ENCODE measurements around the gene ZNF862. TPM values are rescaled to one million over a fixed set of nuclear protein-coding genes. Genes with fewer than 3 reads are reported as not detected.

ZNF862 gene
- total and polyA plus RNA-seq, 2 donors (not counting 1 experiment from before 2014, with no cell fraction given), result 24.1 to 33.0 TPM

DNA sequence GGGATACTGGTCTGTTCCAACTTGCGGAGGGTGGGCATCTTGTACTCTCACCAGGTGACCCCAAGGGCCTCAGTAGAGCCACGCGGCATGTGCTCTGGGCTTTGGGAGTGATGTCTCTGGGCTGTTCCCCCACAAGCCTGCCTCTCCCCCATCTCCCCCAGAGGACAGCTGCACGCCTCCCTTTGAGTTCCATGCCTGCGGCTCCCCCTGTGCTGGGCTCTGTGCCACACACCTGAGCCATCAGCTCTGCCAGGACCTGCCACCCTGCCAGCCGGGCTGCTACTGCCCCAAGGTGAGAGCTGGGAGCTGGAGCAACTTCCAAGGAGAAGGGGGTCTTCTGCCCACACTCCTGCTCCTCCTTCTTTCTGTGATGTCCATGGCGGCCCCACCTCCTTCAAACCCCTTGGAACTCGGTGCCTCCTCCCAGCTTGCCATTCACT is 15.0 kb upstream of the ZNF862 start:
- intact Hi-C loops (cut with micrococcal nuclease), result no loop called here
- peaks cover 8% of the 10 kb centered on the region for H3K27me3 Mint-ChIP-seq
- Histone ChIP-seq H3K27ac (ENCODE audit: low read length in 2 of 2) (no peak overlapping the region), H3K4me1 (ENCODE audit: control insufficient read depth in 2 of 2, insufficient read depth in 2 of 2, low read length in 2 of 2) (no peaks in the 10 kb centered on the region), H2AFZ (ENCODE audit: insufficient read depth, low read depth, low read length, poor library complexity, severe bottlenecking) (no peak overlapping the region), H3K36me3 (replicated peaks in 1 of 2; ENCODE audit: control extremely low read depth in 1 of 2, control insufficient read depth in 1 of 2, extremely low read depth in 1 of 2, insufficient read depth in 2 of 2, low read length in 1 of 2) (no peaks in the 10 kb centered on the region), H3K79me2 (ENCODE audit: control insufficient read depth, insufficient read depth, low read length) (no peaks in the 10 kb centered on the region), H3K9ac (ENCODE audit: low read length) (no peak overlapping the region), H3K27me3 (replicated peaks in 1 of 4; ENCODE audit: control extremely low read depth in 1 of 4, control insufficient read depth in 3 of 4, insufficient read depth in 4 of 4, low read length in 3 of 4) (no peaks in the 10 kb centered on the region), H3K4me2 (replicated peaks; ENCODE audit: low read depth, low read length, poor library complexity, severe bottlenecking) (no peak overlapping the region), H3K9me3 (ENCODE audit: control extremely low read depth in 1 of 3, control insufficient read depth in 2 of 3, insufficient read depth in 1 of 3, low read length in 2 of 3) (no peaks in the 10 kb centered on the region), H4K20me1 (ENCODE audit: control insufficient read depth, insufficient read depth, low read length, poor library complexity, severe bottlenecking) (no peaks in the 10 kb centered on the region), H3K4me3 (ENCODE audit: control extremely low read depth in 1 of 5, extremely low read depth in 1 of 5, insufficient read depth in 1 of 5, low read depth in 2 of 5, low read length in 4 of 5) (no peak overlapping the region)
- CTCF ChIA-PET, result no interaction called here
- no peak overlapping the region for H3K4me3 Mint-ChIP-seq
- no peak for TF ChIP-seq EZH2 (IDR thresholded peaks at IDR 0.05; ENCODE audit: borderline replicate concordance, insufficient read depth, low read depth, low read length, poor library complexity, severe bottlenecking)
- TF ChIP-seq, protein P1, sequence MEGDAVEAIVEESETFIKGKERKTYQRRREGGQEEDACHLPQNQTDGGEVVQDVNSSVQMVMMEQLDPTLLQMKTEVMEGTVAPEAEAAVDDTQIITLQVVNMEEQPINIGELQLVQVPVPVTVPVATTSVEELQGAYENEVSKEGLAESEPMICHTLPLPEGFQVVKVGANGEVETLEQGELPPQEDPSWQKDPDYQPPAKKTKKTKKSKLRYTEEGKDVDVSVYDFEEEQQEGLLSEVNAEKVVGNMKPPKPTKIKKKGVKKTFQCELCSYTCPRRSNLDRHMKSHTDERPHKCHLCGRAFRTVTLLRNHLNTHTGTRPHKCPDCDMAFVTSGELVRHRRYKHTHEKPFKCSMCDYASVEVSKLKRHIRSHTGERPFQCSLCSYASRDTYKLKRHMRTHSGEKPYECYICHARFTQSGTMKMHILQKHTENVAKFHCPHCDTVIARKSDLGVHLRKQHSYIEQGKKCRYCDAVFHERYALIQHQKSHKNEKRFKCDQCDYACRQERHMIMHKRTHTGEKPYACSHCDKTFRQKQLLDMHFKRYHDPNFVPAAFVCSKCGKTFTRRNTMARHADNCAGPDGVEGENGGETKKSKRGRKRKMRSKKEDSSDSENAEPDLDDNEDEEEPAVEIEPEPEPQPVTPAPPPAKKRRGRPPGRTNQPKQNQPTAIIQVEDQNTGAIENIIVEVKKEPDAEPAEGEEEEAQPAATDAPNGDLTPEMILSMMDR (IDR thresholded peaks at IDR 0.05), result no peak
- POLR2A ChIA-PET, result no interaction called here
- DNase-seq (no peak), ATAC-seq (ENCODE audit: low read depth) (no peak)
- H3K27ac Mint-ChIP-seq, result no peak overlapping the region
- 98% methylated on average over 8 of the region's 8 CpGs for WGBS (ENCODE audit: insufficient coverage)
- H3K4me1 Mint-ChIP-seq, result no peaks in the 10 kb centered on the region
- H3K9me3 Mint-ChIP-seq (ENCODE audit: insufficient read depth), result no peaks in the 10 kb centered on the region

DNA sequence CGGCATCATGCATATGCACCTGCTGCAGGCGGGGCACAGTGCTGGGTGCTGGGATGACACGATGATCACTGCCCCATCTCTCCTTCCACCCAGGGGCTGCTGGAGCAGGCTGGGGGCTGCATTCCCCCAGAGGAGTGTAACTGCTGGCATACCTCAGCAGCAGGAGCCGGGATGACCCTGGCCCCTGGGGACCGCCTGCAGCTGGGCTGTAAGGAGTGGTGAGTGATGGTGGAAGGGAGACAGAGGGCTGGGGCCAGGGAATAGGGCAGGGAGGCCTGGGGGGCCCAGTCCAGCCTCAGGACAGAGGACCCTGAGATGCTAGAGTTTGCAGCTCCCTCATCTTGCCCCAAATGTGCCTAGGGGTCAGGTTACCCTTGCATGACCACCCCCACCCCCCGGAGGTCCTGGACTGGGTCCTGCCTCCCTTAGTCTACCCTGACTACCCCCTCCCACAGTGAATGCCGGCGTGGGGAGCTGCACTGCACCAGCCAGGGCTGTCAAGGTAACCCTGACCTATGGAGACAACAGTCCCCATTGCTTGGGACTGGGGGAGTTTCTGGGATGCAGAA is 14.5 kb upstream of the ZNF862 start:
- H3K27ac Mint-ChIP-seq, result no peak overlapping the region
- DNase-seq (no peak), ATAC-seq (ENCODE audit: low read depth) (no peak)
- H3K9ac ChIP-seq (ENCODE audit: low read length), result no peak overlapping the region
- intact Hi-C loops (cut with micrococcal nuclease), result no loop called here
- no peak overlapping the region for H3K27ac ChIP-seq (ENCODE audit: low read length in 2 of 2)
- POLR2A ChIA-PET, result no interaction called here
- no peak overlapping the region for H3K4me3 Mint-ChIP-seq
- CTCF ChIA-PET, result no interaction called here
- no peaks in the 10 kb centered on the region for H3K36me3 ChIP-seq (replicated peaks in 1 of 2; ENCODE audit: control extremely low read depth in 1 of 2, control insufficient read depth in 1 of 2, extremely low read depth in 1 of 2, insufficient read depth in 2 of 2, low read length in 1 of 2)
- H3K9me3 ChIP-seq (ENCODE audit: control extremely low read depth in 1 of 3, control insufficient read depth in 2 of 3, insufficient read depth in 1 of 3, low read length in 2 of 3), result no peaks in the 10 kb centered on the region
- H3K9me3 Mint-ChIP-seq (ENCODE audit: insufficient read depth), result no peaks in the 10 kb centered on the region
- no peaks in the 10 kb centered on the region for H3K27me3 ChIP-seq (replicated peaks in 1 of 4; ENCODE audit: control extremely low read depth in 1 of 4, control insufficient read depth in 3 of 4, insufficient read depth in 4 of 4, low read length in 3 of 4)
- no peaks in the 10 kb centered on the region for H4K20me1 ChIP-seq (ENCODE audit: control insufficient read depth, insufficient read depth, low read length, poor library complexity, severe bottlenecking)
- no peaks in the 10 kb centered on the region for H3K79me2 ChIP-seq (ENCODE audit: control insufficient read depth, insufficient read depth, low read length)
- no peaks in the 10 kb centered on the region for H3K4me1 Mint-ChIP-seq
- 94% methylated on average over 2 of the region's 8 CpGs for WGBS (ENCODE audit: insufficient coverage)
- peaks cover 8% of the 10 kb centered on the region for H3K27me3 Mint-ChIP-seq
- no peaks in the 10 kb centered on the region for H3K4me1 ChIP-seq (ENCODE audit: control insufficient read depth in 2 of 2, insufficient read depth in 2 of 2, low read length in 2 of 2)
- H3K4me3 ChIP-seq (ENCODE audit: control extremely low read depth in 1 of 5, extremely low read depth in 1 of 5, insufficient read depth in 1 of 5, low read depth in 2 of 5, low read length in 4 of 5), result no peak overlapping the region
- no peak overlapping the region for H2AFZ ChIP-seq (ENCODE audit: insufficient read depth, low read depth, low read length, poor library complexity, severe bottlenecking)
- no peak for TF ChIP-seq EZH2 (IDR thresholded peaks at IDR 0.05; ENCODE audit: borderline replicate concordance, insufficient read depth, low read depth, low read length, poor library complexity, severe bottlenecking)
- TF ChIP-seq, protein P1 (IDR thresholded peaks at IDR 0.05), result no peak
- no peak overlapping the region for H3K4me2 ChIP-seq (replicated peaks; ENCODE audit: low read depth, low read length, poor library complexity, severe bottlenecking)
